H54 (cell line): Measurements from ENCODE around the gene TEKT3.

Source experiments
- DNase-seq: peaks from one replicate; pipeline ENCODE4 v3.0.0; 2011; ENCODE audit warnings: low spot score, mixed read lengths; ENCODE audit not compliant: insufficient read length
- FAIRE-seq: peaks from 3 replicates; lab custom pipeline; 2011; peaks lifted over from hg19 to GRCh38; lab: Jason Lieb, UNC
- POLR2A ChIP-seq: IDR thresholded peaks from 2 replicates; pipeline ENCODE4 v1.6.1; 2011; ENCODE audit warnings: low read depth, mild to moderate bottlenecking, low read length

TEKT3 gene

DNA sequence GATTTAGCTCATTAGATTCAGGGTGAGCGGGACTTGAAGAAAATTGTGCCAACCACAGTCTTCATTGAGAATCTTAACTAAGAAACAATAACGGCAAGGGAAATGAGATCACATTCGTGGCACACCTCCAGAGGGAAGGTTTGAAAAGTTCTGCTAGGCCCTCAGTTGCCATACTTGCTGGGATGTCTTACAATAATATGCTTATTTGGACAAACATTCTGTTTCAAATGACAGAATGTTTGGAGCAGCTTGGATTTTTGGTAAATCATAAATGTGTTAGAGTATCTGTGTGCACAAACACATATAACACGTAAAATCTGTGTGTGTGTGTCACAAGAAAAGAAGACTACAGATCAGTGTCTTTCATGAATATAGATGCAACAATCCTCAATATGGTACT, 24.6 kb upstream of the TEKT3 start:
- FAIRE-seq, result no peak
- TF ChIP-seq POLR2A, result no peak
- no peak for DNase-seq

GRCh38 chr17:15364615-15365014, 23.2 kb upstream of the TEKT3 start:
- FAIRE-seq (no peak), DNase-seq (no peak)
- TF ChIP-seq POLR2A, result no peak

- no peak for TF ChIP-seq POLR2A
- DNase-seq (no peak), FAIRE-seq (no peak)
These were observed 22.3 kb upstream of the TEKT3 start for GRCh38 chr17:15363702-15364101.

DNA sequence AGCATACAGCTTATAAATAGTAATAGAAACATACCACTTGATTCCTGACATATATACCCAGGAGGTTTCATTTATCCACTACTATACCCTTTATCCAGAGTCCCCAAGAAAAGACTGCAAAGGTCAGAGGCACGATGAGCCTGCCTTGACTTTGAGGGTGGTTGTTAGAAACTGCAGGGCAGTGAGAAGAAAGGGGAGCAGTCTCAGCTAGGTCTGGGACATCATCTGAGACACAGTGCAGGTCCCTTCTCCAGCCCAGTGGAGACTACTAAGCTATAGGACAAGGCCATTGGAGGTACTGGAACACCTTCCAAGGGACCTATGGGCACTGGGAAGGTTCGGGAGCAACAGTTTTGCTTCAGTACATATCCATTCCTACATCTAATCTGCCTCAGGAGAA, 20.2 kb upstream of the TEKT3 start:
- FAIRE-seq, result no peak
- DNase-seq, result no peak
- TF ChIP-seq POLR2A, result no peak

DNA sequence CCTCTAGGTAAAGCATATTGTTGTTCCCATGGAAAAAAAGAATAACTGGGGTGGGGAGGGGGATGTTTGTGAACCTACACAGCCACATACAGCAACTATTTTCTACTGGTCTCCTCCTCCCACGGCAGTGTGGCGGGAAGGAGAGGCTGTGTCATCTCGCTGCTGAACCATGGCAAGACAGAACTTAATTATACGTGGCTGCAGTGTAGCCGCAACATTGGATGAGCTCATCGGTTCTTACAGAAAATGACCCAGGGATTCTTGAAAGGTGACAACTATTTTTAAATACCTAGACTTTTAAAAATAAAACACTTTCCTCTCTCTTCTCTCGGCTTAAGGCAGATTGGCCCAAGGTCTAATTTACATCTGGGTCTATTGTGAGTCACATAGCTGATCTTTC, 19.8 kb upstream of the TEKT3 start:
- peak; percentile 24 for DNase-seq
- FAIRE-seq, result no peak
- no peak for TF ChIP-seq POLR2A

GRCh38 chr17:15354256-15354655, 12.9 kb upstream of the TEKT3 start:
- FAIRE-seq (no peak), DNase-seq (no peak)
- TF ChIP-seq POLR2A, result no peak

- peak; percentile 54 for DNase-seq
- peak; percentile 55 for FAIRE-seq
- TF ChIP-seq POLR2A, result no peak
These were observed 10.5 kb upstream of the TEKT3 start for GRCh38 chr17:15351925-15352324.

DNA sequence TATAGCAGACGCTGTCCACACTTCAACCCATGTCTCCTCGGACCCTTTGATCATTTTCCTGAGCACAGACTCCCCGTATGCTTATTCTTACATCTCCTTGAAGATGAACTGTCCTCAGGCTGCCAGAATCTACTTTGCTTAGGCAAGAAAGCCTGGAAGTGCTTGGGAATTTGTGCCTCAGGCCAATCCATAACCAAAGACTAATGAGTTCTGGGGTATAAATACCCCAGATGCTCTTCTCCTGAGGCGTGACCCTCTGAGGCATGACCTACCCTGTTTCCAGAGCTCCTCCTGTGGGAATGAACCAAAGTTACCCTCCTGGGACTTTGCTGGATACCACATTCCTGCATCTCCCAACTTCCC, 10.1 kb upstream of the TEKT3 start:
- TF ChIP-seq POLR2A, result no peak
- DNase-seq, result no peak
- FAIRE-seq, result no peak

- no peak for TF ChIP-seq POLR2A
- FAIRE-seq (no peak), DNase-seq (no peak)
These were observed 9.5 kb upstream of the TEKT3 start for GRCh38 chr17:15350777-15351477.

DNA sequence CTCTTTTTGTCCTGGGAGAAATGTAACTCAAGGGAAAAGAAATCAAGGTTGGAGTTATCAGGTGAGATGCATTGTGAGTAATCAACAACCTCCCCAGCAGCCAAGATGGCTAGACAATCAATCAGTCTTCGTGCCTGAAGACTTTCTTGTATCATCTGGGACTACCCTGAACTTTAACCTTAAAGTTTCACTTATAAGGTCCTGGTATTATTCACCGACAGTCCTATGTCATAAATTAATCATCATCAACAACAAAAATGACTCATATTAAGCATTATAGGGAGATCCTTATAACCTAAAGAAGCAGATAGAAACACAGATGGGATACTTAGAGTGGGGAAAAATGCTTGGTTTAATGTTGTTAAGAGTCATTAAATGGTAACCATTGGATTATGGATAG, 7.7 kb upstream of the TEKT3 start:
- no peak for TF ChIP-seq POLR2A
- DNase-seq (no peak), FAIRE-seq (no peak)

DNA sequence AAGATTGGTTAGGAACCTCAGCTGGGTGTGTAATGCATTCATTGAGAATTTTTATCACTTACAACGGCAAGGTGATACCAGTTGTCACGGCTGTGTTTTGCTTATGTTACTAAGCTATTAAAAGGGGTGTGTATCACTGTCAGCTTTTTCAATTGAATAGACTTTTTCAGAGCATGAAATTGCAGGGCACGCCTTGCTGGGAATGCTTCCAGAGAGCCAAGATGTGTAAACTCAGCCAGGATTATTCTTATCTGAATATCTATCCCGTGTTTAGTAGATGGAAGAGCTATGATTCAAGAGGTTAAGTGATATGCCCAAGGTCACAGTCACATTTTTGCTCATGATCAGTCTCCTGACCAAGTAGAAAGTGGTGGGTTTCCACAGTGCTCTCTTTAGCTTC, 6.6 kb upstream of the TEKT3 start:
- no peak for FAIRE-seq
- DNase-seq, result no peak
- no peak for TF ChIP-seq POLR2A

- no peak for FAIRE-seq
These were observed 4.7 kb upstream of the TEKT3 start for GRCh38 chr17:15346066-15346595.

DNA sequence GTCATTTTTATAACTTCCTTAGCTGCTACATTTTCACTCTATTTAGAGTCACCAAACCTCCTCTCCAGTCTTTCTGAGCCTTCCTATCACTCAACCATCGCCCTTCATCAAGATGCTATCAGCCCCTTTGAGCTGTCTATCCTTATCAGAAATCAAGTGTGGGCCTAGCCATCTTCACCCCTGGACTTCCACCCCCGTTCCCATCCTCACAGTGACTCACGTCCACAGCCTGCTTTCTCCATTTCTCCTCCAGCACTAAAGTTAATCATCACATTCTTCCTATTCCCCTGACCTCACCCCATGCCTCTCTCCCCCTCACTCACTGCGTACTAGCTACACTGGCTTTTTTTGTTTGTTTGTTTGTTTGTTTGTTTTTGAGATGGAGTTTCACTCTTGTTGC, 2.4 kb upstream of the TEKT3 start:
- FAIRE-seq (no peak), DNase-seq (peak; percentile 31)
- no peak for TF ChIP-seq POLR2A

More at GRCh38 chr17:15346066-15346595, 4.7 kb upstream of the TEKT3 start:
- DNase-seq, result no peak
- no peak for TF ChIP-seq POLR2A

DNA sequence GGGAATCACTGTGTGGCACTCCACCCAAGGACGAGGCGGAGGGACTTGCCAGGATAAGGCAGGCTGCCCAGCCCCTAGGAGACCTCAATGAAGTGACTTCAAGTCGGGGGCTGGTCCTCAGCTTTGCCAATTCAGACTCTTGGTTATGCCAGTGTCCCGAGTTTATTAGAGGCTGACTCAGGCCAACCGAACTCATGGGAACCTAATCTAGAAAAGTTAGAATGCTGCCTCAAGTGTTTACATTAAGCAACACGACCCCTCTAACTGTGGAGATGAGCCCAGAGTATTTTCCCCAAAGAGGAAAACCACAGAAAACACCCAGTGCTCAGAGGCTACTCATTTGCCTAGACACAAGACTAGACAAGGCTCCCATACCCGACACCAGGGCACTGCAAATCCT, 1.1 kb upstream of the TEKT3 start:
- FAIRE-seq (no peak), DNase-seq (no peak)
- TF ChIP-seq POLR2A, result no peak

DNA sequence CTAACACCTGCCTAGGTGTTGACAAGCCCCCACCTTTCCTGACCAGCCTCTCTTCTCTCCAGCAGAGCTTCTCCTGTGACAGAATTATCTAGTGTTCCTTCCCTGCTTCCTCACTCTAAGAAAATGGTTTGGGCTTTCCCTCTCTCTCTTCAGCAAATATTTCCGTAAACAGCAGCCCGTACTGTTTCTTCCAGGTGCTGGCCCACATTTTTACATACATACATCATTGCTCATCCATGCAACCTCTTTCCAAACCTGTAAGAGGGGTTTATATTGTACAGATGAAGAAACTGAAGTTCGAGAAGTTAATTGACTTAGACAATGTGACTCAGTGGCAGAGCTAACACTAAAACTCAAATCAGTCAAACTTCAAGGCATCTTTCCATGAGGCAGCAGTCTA, 569 bp upstream of the TEKT3 start:
- no peak for FAIRE-seq
- DNase-seq, result no peak
- no peak for TF ChIP-seq POLR2A

- TF ChIP-seq POLR2A, result no peak
- DNase-seq, result no peak
- FAIRE-seq, result no peak
These were observed 431 bp downstream of the TEKT3 start for GRCh38 chr17:15340966-15341365.
